KMS-11 (cell line): ENCODE measurements around the gene ZBTB44.

Source experiments
- H2AFZ ChIP-seq: fragments of 200-600 bp; sonication (generic); 2 replicates; pipeline ENCODE4 v1.6.1; 2016; ENCODE audit warnings: antibody characterized with exemption, mixed run types, low read depth
- H3K27ac ChIP-seq: fragments of 200-600 bp; sonication (generic); 2 replicates; pipeline ENCODE4 v1.6.1; 2016; ENCODE audit warnings: mild to moderate bottlenecking, mixed run types
- H3K27me3 ChIP-seq: fragments of 200-600 bp; sonication (generic); 2 replicates; pipeline ENCODE4 v1.6.1; 2017; ENCODE audit warnings: mild to moderate bottlenecking, low read depth, mixed run types, moderate library complexity; ENCODE audit not compliant: insufficient read depth
- H3K36me3 ChIP-seq: fragments of 200-600 bp; sonication (generic); 2 replicates; pipeline ENCODE4 v1.6.1; 2017; ENCODE audit warnings: mild to moderate bottlenecking, mixed run types; ENCODE audit not compliant: insufficient read depth
- H3K4me1 ChIP-seq: fragments of 200-600 bp; sonication (generic); 2 replicates; pipeline ENCODE4 v1.6.1; 2016; ENCODE audit warnings: mild to moderate bottlenecking, low read depth, mixed run types; ENCODE audit not compliant: poor library complexity, severe bottlenecking
- H3K4me2 ChIP-seq: fragments of 200-600 bp; sonication (generic); 2 replicates; pipeline ENCODE4 v1.7.0; 2016; ENCODE audit warnings: mild to moderate bottlenecking, mixed run types
- H3K4me3 ChIP-seq: fragments of 200-600 bp; sonication (generic); IDR thresholded peaks from 2 replicates; pipeline ENCODE4 v1.6.1; 2017; ENCODE audit warnings: low read depth, low read length, mixed read lengths; ENCODE audit not compliant: insufficient read depth
- H3K79me2 ChIP-seq: fragments of 200-600 bp; sonication (generic); 2 replicates; pipeline ENCODE4 v1.6.1; 2016; ENCODE audit warnings: low read depth, mixed run types; ENCODE audit not compliant: insufficient read depth
- H3K9ac ChIP-seq: fragments of 200-600 bp; sonication (generic); 2 replicates; pipeline ENCODE4 v1.6.1; 2016; ENCODE audit warnings: mild to moderate bottlenecking, mixed run types
- H4K20me1 ChIP-seq: fragments of 200-600 bp; sonication (generic); 2 replicates; pipeline ENCODE4 v1.6.1; 2016; ENCODE audit warnings: mild to moderate bottlenecking, mixed run types; ENCODE audit not compliant: insufficient read depth
- TF ChIP-seq, protein P1 (sequence below): fragments of 200-600 bp; sonication (generic); conservative IDR thresholded peaks from 2 replicates; pipeline ENCODE4 v1.6.1; 2017; ENCODE audit warnings: low read depth, mild to moderate bottlenecking, antibody characterized with exemption, low read length, moderate library complexity, mixed read lengths

Gene ZBTB44

DNA sequence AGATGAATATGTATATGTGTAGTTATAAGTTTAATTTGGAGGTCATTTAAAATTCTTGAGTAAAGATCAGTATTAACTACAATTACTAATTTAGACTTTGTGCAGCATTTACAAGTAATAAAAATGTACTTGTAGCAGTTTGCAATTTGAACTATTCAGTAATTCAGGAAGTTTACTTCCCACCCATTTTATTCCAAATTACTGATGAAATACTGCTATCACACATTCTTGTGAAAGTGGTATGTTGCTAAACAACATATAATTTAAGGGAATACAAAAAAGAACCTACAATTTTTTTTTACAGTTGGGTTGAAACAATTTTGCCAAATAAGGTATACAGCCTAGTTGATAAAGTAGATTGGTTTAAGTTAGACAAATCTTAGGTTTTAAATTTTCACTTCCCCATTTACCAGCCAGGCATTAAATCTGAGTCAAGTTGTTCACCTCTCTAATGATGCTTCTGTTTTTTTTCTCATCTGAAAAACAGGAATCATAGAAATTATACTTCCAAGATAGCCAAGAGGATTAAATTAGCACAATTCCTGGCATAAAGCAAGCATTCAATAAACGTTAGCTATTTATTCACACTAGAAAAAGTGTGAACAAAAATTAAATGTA, 45.3 kb downstream of the ZBTB44 start:
- Histone ChIP-seq H2AFZ (no peak overlapping the region), H3K9ac (no peak overlapping the region), H3K79me2 (no peaks in the 10 kb centered on the region), H3K36me3 (no peaks in the 10 kb centered on the region), H3K4me1 (peaks cover 10% of the 10 kb centered on the region), H3K4me3 (no peak overlapping the region), H3K27ac (no peak overlapping the region), H4K20me1 (no peaks in the 10 kb centered on the region), H3K27me3 (no peaks in the 10 kb centered on the region), H3K4me2 (no peak overlapping the region)
- TF ChIP-seq, protein P1, sequence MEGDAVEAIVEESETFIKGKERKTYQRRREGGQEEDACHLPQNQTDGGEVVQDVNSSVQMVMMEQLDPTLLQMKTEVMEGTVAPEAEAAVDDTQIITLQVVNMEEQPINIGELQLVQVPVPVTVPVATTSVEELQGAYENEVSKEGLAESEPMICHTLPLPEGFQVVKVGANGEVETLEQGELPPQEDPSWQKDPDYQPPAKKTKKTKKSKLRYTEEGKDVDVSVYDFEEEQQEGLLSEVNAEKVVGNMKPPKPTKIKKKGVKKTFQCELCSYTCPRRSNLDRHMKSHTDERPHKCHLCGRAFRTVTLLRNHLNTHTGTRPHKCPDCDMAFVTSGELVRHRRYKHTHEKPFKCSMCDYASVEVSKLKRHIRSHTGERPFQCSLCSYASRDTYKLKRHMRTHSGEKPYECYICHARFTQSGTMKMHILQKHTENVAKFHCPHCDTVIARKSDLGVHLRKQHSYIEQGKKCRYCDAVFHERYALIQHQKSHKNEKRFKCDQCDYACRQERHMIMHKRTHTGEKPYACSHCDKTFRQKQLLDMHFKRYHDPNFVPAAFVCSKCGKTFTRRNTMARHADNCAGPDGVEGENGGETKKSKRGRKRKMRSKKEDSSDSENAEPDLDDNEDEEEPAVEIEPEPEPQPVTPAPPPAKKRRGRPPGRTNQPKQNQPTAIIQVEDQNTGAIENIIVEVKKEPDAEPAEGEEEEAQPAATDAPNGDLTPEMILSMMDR, result no peak

DNA sequence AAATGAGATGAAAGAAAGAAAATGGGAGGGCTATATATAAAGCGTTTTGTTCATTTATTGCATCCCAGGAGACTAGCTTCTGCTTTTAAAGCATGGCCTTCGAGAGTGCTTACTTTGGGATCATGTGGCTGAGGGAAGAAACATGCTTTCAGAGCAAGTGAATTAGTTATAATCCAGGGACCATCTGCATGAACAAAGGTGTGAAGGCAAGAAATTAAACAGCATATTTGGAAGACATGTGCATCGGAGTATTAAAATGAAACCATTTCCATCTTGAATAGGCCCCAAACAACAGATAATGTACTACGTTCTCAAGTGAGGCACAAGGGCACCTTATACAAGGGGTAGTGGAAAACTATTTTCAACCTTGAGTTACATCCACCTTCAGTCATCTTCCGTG, 51.4 kb downstream of the ZBTB44 start:
- Histone ChIP-seq H4K20me1 (no peaks in the 10 kb centered on the region), H3K79me2 (no peaks in the 10 kb centered on the region), H3K4me2 (no peak overlapping the region), H3K4me3 (no peak overlapping the region), H3K27ac (no peak overlapping the region), H3K36me3 (no peaks in the 10 kb centered on the region), H2AFZ (no peak overlapping the region), H3K4me1 (peaks cover 17% of the 10 kb centered on the region), H3K27me3 (no peaks in the 10 kb centered on the region), H3K9ac (no peak overlapping the region)
- TF ChIP-seq, protein P1, result no peak

DNA sequence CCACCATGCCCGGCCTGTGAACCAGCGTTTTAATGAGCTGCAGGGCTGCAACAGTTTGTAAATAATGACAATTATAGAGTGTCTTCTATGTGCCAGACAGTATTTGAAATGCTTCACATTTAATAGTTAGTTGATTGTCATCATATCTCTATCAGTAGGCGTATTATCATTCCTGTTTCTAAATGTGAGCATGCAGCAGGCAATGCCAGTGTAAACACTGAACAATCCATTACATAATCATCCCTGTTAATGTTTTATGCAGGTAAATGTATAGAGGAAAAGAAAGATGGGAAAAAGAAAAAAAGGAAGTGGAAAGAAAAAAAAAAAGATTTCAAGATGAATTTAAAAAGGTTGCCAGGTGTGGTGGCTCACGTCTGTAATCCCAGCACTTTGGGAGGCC, 52.3 kb downstream of the ZBTB44 start:
- H2AFZ ChIP-seq, result no peak overlapping the region
- no peaks in the 10 kb centered on the region for H4K20me1 ChIP-seq
- H3K27me3 ChIP-seq, result no peaks in the 10 kb centered on the region
- H3K79me2 ChIP-seq, result no peaks in the 10 kb centered on the region
- no peak overlapping the region for H3K4me3 ChIP-seq
- no peak overlapping the region for H3K4me2 ChIP-seq
- H3K27ac ChIP-seq, result no peak overlapping the region
- H3K4me1 ChIP-seq, result peaks cover 17% of the 10 kb centered on the region
- TF ChIP-seq, protein P1, result no peak
- H3K36me3 ChIP-seq, result no peaks in the 10 kb centered on the region
- no peak overlapping the region for H3K9ac ChIP-seq

DNA sequence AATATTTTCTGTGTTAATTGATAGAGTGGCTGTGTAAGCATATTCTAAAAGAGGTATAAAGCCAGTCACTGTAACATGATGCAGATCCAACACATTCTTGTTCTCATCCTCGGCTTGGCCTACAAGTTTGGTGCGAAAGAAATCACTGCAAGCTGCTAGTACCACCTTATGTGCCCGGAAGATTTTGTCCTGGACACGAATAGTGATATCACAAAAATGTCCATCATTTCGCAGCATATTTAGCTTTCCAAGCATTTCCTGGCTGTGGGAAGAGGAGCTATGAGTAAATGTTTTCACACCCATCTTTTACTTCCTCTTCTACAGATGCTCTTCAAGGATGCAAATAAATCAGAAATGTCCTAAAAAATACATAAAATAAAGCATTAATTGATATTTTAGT, 53.1 kb downstream of the ZBTB44 start:
- no peak overlapping the region for H3K4me3 ChIP-seq
- H3K4me1 ChIP-seq, result peaks cover 17% of the 10 kb centered on the region
- H3K36me3 ChIP-seq, result no peaks in the 10 kb centered on the region
- H2AFZ ChIP-seq, result no peak overlapping the region
- no peak overlapping the region for H3K9ac ChIP-seq
- H4K20me1 ChIP-seq, result no peaks in the 10 kb centered on the region
- no peak overlapping the region for H3K4me2 ChIP-seq
- TF ChIP-seq, protein P1, result no peak
- no peaks in the 10 kb centered on the region for H3K79me2 ChIP-seq
- no peaks in the 10 kb centered on the region for H3K27me3 ChIP-seq
- no peak overlapping the region for H3K27ac ChIP-seq
